Inferior parietal cortex (tissue), 1 donor: ENCODE results near the gene PGM2L1.

Source experiments
- DNase-seq: peaks from one replicate; pipeline ENCODE4 v3.0.0-alpha.2; 2016; ENCODE audit errors: extremely low spot score

PGM2L1 gene

GRCh38 chr11:74299015-74299414 lies 99.2 kb downstream of the PGM2L1 start:
- DNase-seq = no peak

GRCh38 chr11:74297484-74297883 lies 100.7 kb downstream of the PGM2L1 start:
- no peak for DNase-seq

- no peak for DNase-seq
Observed at GRCh38 chr11:74288911-74289310, 109.3 kb downstream of the PGM2L1 start.

GRCh38 chr11:74288161-74288560 lies 110.1 kb downstream of the PGM2L1 start:
- DNase-seq = no peak

GRCh38 chr11:74284466-74284865 lies 113.8 kb downstream of the PGM2L1 start:
- no peak for DNase-seq

- DNase-seq = no peak
Observed at GRCh38 chr11:74283580-74284180, 114.6 kb downstream of the PGM2L1 start.

- no peak for DNase-seq
Observed at GRCh38 chr11:74282914-74283371, 115.3 kb downstream of the PGM2L1 start.

GRCh38 chr11:74282421-74282820 lies 115.8 kb downstream of the PGM2L1 start:
- DNase-seq = no peak

GRCh38 chr11:74280494-74280893 lies 117.7 kb downstream of the PGM2L1 start:
- DNase-seq = no peak
